ENCODE data around the gene CDC14B.
"Not testable (repeated sequence)": the region's sequence is repeated elsewhere in the genome, so short reads cannot be mapped to it uniquely, and the experiment has no call there.

CDC14B gene

GRCh38 chr9:96621618-96622017, 2.0 kb upstream of the CDC14B start:
- DNase-seq = no peak

DNA sequence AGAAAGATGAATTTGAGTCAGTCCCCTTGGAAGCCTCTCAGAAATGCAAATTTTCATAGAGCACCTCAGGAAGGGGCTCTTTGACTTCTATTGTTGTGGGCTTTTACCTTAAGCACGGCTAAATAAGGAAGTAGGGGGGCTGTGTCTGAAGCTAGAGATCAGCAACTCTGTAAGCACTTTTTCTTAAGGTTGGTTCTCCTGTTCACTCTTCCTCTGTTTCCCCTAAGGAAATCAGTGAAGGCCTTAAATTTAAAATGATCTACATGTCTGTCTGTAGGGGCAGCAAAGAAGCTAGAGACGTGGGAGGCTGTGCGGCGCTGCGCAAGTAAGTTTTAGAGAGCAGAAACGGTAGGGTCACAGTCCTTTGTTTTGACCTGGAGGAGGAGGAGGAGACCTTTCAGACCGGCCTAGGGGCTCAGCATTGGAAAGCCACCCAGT, 1.2 kb upstream of the CDC14B start:
- DNase-seq = no peak

DNA sequence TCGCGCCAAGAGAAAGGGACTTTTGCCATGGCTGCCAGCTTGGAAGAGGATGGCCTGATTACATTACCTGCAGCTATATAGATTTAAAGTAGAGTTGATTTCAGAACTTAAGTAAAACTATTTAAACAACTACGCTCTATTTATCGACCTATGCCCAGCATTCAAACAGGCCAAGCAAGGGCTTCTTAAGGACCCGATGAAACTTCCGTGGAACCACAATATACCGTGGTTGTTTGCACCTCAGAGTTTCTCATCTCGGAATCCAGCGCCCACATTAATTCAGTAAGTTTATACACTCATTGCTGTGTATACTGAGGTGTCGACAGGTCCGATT, 505 bp upstream of the CDC14B start:
- DNase-seq = no peak

- peak; percentile 21 for DNase-seq
Observed at GRCh38 chr9:96619124-96619465, 548 bp downstream of the CDC14B start.

GRCh38 chr9:96618209-96619123, 1.2 kb downstream of the CDC14B start:
- peak; percentile 66 for DNase-seq

DNA sequence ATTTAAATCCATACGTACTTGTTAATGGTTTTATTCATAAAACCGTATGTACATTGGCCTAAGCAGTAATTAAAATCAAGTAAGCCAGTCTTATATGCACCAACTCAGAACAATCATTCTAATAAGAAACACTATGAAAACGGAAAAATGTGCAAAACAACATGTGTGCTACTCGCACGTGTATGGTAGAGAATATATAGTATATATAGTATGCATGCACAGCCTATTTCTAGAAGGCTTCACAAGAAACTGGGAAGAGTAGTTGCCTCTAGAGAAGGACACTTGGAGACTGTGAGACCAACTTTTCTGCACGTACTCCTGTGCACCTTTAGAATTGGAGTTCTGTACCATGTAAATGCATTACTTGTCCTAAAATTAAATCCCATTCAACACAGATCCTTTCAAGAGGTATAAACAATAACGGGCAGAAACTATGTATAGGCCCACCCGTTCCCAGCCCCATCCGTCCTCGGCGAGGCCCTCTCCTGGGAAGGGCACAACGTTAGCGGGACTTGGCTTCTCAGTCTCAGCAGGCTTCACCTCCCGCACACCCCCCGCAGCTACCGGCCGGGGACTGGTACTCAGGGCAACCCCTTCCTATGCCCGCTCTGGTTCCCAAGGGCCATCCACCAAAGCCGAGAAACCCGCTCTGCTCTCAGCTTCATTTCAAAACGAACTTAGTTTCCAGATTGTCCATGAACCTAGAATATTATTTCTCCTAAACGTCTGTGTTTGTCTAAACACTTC, 2.0 kb downstream of the CDC14B start:
- DNase-seq = peak; percentile 21

- DNase-seq = no peak
Observed at GRCh38 chr9:96616817-96617438, 2.7 kb downstream of the CDC14B start.

- DNase-seq = no peak
Observed at GRCh38 chr9:96615411-96615810, 4.2 kb downstream of the CDC14B start.

DNA sequence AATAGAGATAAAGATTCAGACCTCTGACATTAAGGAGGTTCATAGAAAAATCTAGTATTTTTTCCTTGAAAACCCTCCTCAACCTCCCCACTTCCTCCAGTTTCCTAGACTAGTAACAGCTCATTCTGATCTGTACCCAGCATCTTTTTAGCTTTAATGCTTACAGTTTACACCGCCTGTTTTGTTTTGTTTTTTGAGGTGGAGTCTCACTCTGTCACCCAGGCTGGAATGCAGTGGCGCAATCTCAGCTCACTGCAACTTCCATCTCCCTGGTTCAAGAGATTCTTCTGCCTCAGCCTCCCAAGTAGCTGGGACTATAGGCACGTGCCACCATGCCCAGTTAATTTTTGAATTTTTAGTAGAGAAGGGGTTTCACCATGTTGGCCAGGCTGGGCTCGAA, 5.0 kb downstream of the CDC14B start:
- DNase-seq = not testable (repeated sequence)

DNA sequence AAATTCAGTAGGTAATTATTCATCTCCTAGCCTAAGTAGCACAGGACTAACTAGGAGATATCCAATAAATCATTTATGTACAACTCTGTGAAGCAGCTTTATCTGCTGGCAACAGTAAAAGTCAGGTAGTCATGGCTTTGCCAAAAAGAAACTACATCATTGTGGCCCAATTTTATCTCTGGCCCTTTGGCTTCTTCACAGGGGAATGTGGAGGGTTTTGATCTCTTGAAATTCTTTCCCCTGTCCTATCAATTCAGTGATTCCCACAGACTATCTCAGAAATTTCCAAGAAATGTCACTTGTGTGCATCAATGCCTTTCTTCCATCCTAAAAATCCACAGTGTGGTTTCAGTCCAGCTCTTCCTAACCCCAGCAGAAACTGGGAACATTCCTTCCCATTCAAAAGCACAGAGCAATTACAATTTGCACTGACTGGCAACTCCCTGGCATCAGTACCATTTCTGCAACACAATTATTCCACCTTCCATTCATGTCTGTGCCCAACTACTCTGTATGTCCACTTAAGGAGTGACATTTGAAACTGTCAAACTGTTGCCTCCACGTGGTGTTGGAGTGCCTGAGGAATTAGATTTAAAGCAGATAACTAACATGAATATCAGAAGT, 6.6 kb downstream of the CDC14B start:
- no peak for DNase-seq

GRCh38 chr9:96612105-96612965, 7.3 kb downstream of the CDC14B start:
- DNase-seq = peak; percentile 38

DNA sequence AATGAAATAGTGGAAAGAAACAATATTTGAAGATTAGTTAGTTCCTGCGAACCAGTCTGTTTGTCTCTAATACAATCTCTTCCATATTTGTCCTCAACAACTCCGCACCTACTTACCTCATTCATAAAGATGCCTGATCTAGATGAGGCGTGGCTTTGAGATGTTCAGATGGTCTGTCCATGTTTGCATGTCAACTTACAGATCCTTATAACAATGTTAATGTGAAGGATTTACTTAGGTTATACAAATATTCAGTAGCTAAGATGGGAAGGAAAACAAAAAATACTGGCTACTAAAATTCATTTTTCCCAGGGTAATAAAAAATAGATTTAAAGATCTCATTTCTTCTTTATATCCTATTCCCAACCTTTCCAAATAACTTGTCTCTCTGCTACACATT, 8.3 kb downstream of the CDC14B start:
- DNase-seq = no peak

- no peak for DNase-seq
Observed at GRCh38 chr9:96609732-96610131, 9.9 kb downstream of the CDC14B start.

GRCh38 chr9:96607971-96608370, 11.7 kb downstream of the CDC14B start:
- no peak for DNase-seq

DNA sequence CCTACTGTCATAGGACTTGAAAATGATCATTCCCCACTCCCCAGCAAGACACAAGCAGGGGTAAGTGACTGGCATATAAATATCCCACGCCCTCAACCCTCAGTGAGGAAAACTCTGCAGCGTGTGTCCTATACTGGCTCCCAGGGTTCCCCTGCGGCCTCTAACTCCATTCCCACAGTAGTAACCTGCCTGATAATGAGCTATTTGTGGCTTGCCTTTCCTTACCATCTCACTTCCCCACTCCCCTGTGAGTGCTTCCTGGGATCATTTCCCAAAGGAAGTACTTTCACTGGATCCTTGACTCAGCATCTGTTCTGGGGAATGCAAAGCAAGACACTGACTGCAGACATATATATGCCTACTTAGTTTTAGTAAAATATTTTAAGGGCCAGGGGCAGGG, 14.3 kb downstream of the CDC14B start:
- DNase-seq = no peak

GRCh38 chr9:96604004-96604319, 15.7 kb downstream of the CDC14B start:
- DNase-seq = peak; percentile 53

- peak; percentile 45 for DNase-seq
Observed at GRCh38 chr9:96603305-96604003, 16.2 kb downstream of the CDC14B start.

GRCh38 chr9:96599298-96599697, 20.3 kb downstream of the CDC14B start:
- no peak for DNase-seq

DNA sequence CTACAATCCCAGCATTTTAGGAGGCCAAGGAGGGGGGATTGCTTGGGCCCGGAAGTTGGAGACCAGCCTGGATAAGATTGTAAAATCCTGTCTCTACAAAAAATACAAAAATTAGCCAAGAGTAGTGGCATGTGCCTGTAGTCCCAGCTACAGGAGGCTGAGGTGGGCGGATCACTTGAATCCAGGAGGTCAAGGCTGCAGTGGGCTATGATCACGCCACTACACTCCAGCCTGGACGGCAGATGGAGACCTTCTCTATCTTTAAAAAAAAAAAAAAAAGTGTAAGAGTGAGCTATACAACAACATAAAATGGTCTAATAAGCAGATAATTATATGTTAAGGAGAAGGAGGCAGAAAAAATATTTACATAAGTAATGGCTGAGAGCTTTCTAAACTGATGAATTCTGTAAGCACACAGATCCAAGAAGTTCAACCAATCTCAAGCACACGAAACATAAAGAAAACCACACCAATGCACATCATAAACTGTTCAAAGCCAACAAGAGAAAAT, 23.0 kb downstream of the CDC14B start:
- no peak for DNase-seq

DNA sequence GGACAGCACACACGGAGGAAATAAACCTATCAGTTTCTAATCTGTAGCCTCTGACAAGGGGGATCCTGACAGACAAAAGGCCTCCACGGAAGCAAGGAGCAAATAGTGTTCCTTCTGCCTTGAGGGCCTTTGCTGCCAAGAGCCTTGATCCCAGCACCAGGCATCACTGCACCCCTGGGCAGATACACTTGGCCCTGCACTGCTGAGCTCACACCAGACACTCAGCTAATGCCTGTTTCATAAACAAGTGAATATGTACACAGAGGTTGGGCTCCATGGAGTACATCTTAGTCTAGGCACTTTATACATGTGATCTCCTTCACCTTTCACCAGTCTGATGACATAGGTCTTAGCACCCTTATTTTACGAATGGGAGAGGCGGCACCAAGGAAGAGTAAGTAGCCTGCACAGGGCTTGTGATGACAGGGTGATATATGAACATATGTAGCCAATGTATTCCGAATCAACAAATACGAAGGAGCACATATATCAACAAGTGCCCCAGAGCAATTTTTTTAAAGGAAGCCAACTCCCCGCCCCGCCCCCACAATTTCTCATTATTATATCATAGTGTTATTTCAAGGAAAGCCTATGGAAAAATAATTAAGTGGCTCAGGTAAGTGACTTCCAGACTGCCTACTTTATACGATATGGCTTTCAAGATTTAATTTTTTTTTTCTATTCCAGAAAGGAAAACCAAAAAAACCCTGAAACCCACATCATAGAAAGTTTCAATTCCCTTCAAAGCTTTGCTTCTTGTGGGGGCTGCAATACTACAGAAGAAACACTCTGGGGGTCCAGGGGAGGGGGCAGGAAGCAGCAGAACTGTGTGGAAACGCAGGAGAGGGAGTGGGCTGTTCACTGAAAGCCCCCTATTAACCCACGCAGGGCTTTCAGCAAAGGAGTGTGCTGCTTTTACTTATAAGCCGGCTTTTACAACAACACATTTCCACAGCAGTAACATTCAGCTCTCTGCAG, 32.0 kb downstream of the CDC14B start:
- DNase-seq = no peak

Measured in femur (tissue), 1 donor.